Right atrium auricular region (tissue), 2 donors: ENCODE data around the gene MAGEC2. TPM values are rescaled to one million over a fixed set of nuclear protein-coding genes. Genes with fewer than 3 reads are reported as not detected.

ENCODE experiments used
- DNase-seq: peaks from one replicate; pipeline ENCODE4 v3.0.0-alpha.2; 2019; ENCODE audit warnings: low spot score
- H3K27ac ChIP-seq, 2 donors: fragments of 200-600 bp; sonication (generic); 1 replicate in 1 of 2; 2 replicates in 1 of 2; pipeline ENCODE4 v1.5.1; 2016 to 2019
- H3K27me3 ChIP-seq, 2 donors: fragments of 200-600 bp; sonication (generic); one replicate each; pipeline versions ENCODE4 v1.5.1 to v1.6.0; 2017 to 2019
- H3K36me3 ChIP-seq: fragments of 200-600 bp; sonication (generic); one replicate; pipeline ENCODE4 v1.5.1; 2016
- H3K4me1 ChIP-seq, 2 donors: fragments of 200-600 bp; sonication (generic); one replicate each; pipeline versions ENCODE4 v1.5.1 to v1.6.0; 2017 to 2019
- H3K4me3 ChIP-seq, 2 donors: fragments of 200-600 bp; sonication (generic); 1 replicate in 1 of 2; 2 replicates in 1 of 2; pipeline ENCODE4 v1.5.1; 2017 to 2019; ENCODE audit warnings: mild to moderate bottlenecking in 1 of 2, moderate library complexity in 1 of 2
- H3K9me3 ChIP-seq, 2 donors: fragments of 200-600 bp; sonication (generic); one replicate each; pipeline ENCODE4 v1.5.1; 2019
- total RNA-seq, 2 donors: library from RNA; depleted of rRNA; stranded (reverse); fragments of >200 nt; gene quantifications; one replicate each; pipeline ENCODE4 v1.1.0, GENCODE V29; 2016
- TF ChIP-seq, protein P1 (sequence below), 2 donors: fragments of 200-600 bp; sonication (generic); IDR thresholded peaks; one replicate each; pipeline ENCODE4 v1.5.1; 2019; ENCODE audit warnings: antibody characterized with exemption in 2 of 2

Gene MAGEC2
- total RNA-seq, 2 donors from 2014 or later: not detected

DNA sequence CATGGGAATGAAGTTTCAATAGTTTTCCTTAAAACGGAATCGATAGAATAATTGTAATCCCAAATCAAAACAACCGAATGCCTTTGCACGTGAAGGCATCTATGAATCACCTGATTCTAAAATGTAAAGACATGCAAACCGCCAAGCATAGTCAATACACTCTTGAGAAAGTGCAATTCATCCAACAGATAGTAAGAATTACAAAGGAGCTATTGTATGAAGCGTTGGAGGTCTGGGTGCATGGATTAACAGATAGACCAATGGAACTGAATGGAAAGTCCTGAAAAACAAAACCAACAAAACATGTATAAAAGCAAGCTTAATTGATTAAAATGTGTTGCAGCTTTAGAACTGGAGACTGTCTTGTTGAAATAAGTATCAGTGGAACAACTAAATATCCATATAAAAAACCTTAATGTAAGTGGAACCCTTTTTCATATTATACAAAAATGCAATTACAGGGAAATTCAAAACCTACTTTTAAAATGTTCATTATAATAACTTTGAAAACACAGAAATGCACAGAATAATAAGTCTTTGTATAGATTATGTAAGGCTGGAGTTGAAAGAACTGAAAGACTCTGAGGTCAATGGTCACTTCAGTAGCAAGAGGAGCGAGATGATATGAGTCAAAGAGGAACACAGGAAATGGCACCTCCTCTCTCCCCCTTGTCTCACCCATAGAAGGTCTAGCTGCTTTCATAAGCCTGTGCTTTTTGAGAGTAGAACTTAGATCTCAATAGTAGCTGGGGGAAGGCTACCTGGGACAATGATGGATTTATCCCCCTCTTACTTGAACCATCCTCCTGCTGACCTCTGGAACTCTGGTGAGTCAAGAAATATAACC is 20.1 kb downstream of the MAGEC2 start:
- H3K36me3 ChIP-seq: no peaks in the 10 kb centered on the region
- H3K9me3 ChIP-seq: no peaks in the 10 kb centered on the region
- no peak for DNase-seq
- no peaks in the 10 kb centered on the region for H3K27me3 ChIP-seq
- H3K4me3 ChIP-seq: no peak overlapping the region
- H3K4me1 ChIP-seq: no peaks in the 10 kb centered on the region
- TF ChIP-seq, protein P1, sequence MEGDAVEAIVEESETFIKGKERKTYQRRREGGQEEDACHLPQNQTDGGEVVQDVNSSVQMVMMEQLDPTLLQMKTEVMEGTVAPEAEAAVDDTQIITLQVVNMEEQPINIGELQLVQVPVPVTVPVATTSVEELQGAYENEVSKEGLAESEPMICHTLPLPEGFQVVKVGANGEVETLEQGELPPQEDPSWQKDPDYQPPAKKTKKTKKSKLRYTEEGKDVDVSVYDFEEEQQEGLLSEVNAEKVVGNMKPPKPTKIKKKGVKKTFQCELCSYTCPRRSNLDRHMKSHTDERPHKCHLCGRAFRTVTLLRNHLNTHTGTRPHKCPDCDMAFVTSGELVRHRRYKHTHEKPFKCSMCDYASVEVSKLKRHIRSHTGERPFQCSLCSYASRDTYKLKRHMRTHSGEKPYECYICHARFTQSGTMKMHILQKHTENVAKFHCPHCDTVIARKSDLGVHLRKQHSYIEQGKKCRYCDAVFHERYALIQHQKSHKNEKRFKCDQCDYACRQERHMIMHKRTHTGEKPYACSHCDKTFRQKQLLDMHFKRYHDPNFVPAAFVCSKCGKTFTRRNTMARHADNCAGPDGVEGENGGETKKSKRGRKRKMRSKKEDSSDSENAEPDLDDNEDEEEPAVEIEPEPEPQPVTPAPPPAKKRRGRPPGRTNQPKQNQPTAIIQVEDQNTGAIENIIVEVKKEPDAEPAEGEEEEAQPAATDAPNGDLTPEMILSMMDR (IDR thresholded peaks at IDR 0.05): no peak
- H3K27ac ChIP-seq: no peak overlapping the region

DNA sequence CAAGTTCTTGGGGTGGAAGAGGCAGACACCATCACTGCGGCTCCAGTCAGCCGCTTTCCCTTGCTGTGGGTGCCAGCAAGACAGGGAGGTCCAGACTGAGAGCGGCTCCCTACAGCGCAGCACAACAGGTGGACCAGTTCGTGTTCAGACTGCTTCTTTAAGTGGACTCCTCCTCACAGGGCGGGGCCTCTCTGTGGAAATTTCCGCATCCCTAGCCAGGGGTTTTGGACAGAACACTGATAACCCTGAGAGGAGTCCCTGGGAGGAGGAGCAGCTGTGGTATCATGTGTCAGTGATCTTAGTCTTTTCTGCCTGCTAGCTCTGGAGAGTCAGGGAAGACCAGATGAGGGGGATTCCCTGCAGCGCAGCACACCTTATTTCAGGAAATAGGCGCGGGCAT is 48.5 kb downstream of the MAGEC2 start:
- Histone ChIP-seq H3K9me3 (no peaks in the 10 kb centered on the region), H3K27ac (no peak overlapping the region), H3K4me3 (no peak overlapping the region), H3K36me3 (no peaks in the 10 kb centered on the region), H3K4me1 (no peaks in the 10 kb centered on the region), H3K27me3 (no peaks in the 10 kb centered on the region)
- TF ChIP-seq, protein P1 (IDR thresholded peaks at IDR 0.05): no peak
- no peak for DNase-seq
